ENCODE data around the gene CRYGN.

GRCh38 chr7:151380199-151381097 lies 59.5 kb downstream of the CRYGN start:
- TF ChIP-seq, protein P1, sequence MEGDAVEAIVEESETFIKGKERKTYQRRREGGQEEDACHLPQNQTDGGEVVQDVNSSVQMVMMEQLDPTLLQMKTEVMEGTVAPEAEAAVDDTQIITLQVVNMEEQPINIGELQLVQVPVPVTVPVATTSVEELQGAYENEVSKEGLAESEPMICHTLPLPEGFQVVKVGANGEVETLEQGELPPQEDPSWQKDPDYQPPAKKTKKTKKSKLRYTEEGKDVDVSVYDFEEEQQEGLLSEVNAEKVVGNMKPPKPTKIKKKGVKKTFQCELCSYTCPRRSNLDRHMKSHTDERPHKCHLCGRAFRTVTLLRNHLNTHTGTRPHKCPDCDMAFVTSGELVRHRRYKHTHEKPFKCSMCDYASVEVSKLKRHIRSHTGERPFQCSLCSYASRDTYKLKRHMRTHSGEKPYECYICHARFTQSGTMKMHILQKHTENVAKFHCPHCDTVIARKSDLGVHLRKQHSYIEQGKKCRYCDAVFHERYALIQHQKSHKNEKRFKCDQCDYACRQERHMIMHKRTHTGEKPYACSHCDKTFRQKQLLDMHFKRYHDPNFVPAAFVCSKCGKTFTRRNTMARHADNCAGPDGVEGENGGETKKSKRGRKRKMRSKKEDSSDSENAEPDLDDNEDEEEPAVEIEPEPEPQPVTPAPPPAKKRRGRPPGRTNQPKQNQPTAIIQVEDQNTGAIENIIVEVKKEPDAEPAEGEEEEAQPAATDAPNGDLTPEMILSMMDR (IDR thresholded peaks at IDR 0.05; ENCODE audit: insufficient read depth, low read length): no peak
- TF ChIP-seq GABPA (IDR thresholded peaks at IDR 0.05; ENCODE audit: low read depth): no peak
- TF ChIP-seq POLR2AphosphoS5 (IDR thresholded peaks at IDR 0.05; ENCODE audit: low read depth): no peak
- no peak for TF ChIP-seq REST (IDR thresholded peaks at IDR 0.05; ENCODE audit: insufficient replicate concordance, low read depth)

Data from HL-60 (cell line).